ENCODE results near the gene LBHD2. TPM values are rescaled to one million over a fixed set of nuclear protein-coding genes. Genes with fewer than 3 reads are reported as not detected.

LBHD2 gene
- total RNA-seq, 1 donor = not detected

- DNase-seq (ENCODE audit: low read depth in 2 of 3, low spot score in 2 of 3) = no peak
These were observed 5.7 kb downstream of the LBHD2 start for GRCh38 chr14:103089386-103090335.

GRCh38 chr14:103090481-103091020 lies 6.5 kb downstream of the LBHD2 start:
- no peak for DNase-seq (ENCODE audit: low read depth in 2 of 3, low spot score in 2 of 3)

- DNase-seq (ENCODE audit: low read depth in 2 of 3, low spot score in 2 of 3) = peak; percentile 48 to 84 (median 81)
These were observed 7.3 kb downstream of the LBHD2 start for GRCh38 chr14:103091041-103091882.

- DNase-seq (ENCODE audit: low read depth in 2 of 3, low spot score in 2 of 3) = no peak
These were observed 7.8 kb downstream of the LBHD2 start for GRCh38 chr14:103091883-103092222.

- no peak for DNase-seq (ENCODE audit: low read depth in 2 of 3, low spot score in 2 of 3)
These were observed 9.9 kb downstream of the LBHD2 start for GRCh38 chr14:103093856-103094405.

- DNase-seq (ENCODE audit: low read depth in 2 of 3, low spot score in 2 of 3) = no peak
These were observed 10.6 kb downstream of the LBHD2 start, which contains the start of gene EXOC3L4 for GRCh38 chr14:103094406-103095209. EXOC3L4 (plus strand) TSS chr14:103094725; CDS start chr14:103100220, 5,495 bp downstream.

- DNase-seq (ENCODE audit: low read depth in 2 of 3, low spot score in 2 of 3) = no peak
These were observed 11.3 kb downstream of the LBHD2 start for GRCh38 chr14:103095210-103095778.

GRCh38 chr14:103096387-103096786 lies 12.4 kb downstream of the LBHD2 start:
- no peak for DNase-seq (ENCODE audit: low read depth in 2 of 3, low spot score in 2 of 3)

GRCh38 chr14:103097244-103097993 lies 13.4 kb downstream of the LBHD2 start:
- DNase-seq (ENCODE audit: low read depth in 2 of 3, low spot score in 2 of 3) = no peak

GRCh38 chr14:103097994-103098957 lies 14.3 kb downstream of the LBHD2 start:
- no peak for DNase-seq (ENCODE audit: low read depth in 2 of 3, low spot score in 2 of 3)

- no peak for DNase-seq (ENCODE audit: low read depth in 2 of 3, low spot score in 2 of 3)
These were observed 15.2 kb downstream of the LBHD2 start for GRCh38 chr14:103099081-103099732.

- no peak for DNase-seq (ENCODE audit: low read depth in 2 of 3, low spot score in 2 of 3)
These were observed 15.8 kb downstream of the LBHD2 start for GRCh38 chr14:103099733-103100280.

GRCh38 chr14:103100281-103101121 lies 16.5 kb downstream of the LBHD2 start:
- DNase-seq (ENCODE audit: low read depth in 2 of 3, low spot score in 2 of 3) = no peak

GRCh38 chr14:103101257-103101962 lies 17.4 kb downstream of the LBHD2 start:
- no peak for DNase-seq (ENCODE audit: low read depth in 2 of 3, low spot score in 2 of 3)

- DNase-seq (ENCODE audit: low read depth in 2 of 3, low spot score in 2 of 3) = no peak
These were observed 18.1 kb downstream of the LBHD2 start for GRCh38 chr14:103101963-103102688.

Measured in hematopoietic multipotent progenitor cell (in vitro differentiated cells).